Activated CD4-positive, alpha-beta memory T cell treated with anti-CD3 and anti-CD28 coated beads for 36 hours (primary cell): ENCODE results near the gene CPPED1. TPM values are rescaled to one million over a fixed set of nuclear protein-coding genes. Genes with fewer than 3 reads are reported as not detected.

Source experiments
- microRNA-seq: library from miRNA; unstranded; fragments of <30 nt; microRNA quantifications from one replicate; pipeline ENCODE4 v1.2.0, GENCODE V29; 2022; ENCODE audit warnings: borderline number of aligned reads, borderline microRNAs expressed, borderline replicate concordance
- total RNA-seq, 2 experiments: library from RNA; stranded (reverse); gene quantifications; one replicate each; pipeline ENCODE4 v1.2.3, GENCODE V29; 2021

CPPED1 gene
- total RNA-seq, 2 experiments from 2014 or later: 11.0 to 11.5 TPM

Small RNAs within 50 kb of the gene (microRNA-seq; reads per million reads assigned to microRNA genes)
- gene MIR4718: not detected

Other genes starting within 250 kb of the CPPED1 start
- under 1 TPM in 1 of 2 experiments, not detected in 1; 0.05 TPM for gene SHISA9, start 97.7 kb upstream of the CPPED1 start, total RNA-seq